GM18858 (cell line): ENCODE measurements around the gene GAREM2.
"Not testable (repeated sequence)": the region's sequence is repeated elsewhere in the genome, so short reads cannot be mapped to it uniquely, and the experiment has no call there.

Experiments
- ATAC-seq: cut with Tn5 transposase; IDR thresholded peaks from one replicate; pipeline ENCODE4 v1.9.1; 2021; ENCODE audit not compliant: unreplicated experiment

The GAREM2 gene

GRCh38 chr2:26172871-26173775 is at the start of gene GAREM2:
Gene GAREM2, plus strand, starts transcription at chr2:26173088. Its CDS starts 133 bp downstream, at chr2:26173221.
- ATAC-seq = no peak

GRCh38 chr2:26123426-26123825 is 49.5 kb upstream of the GAREM2 start:
- no peak for ATAC-seq

GRCh38 chr2:26126074-26126473 is 46.8 kb upstream of the GAREM2 start:
- ATAC-seq = no peak

GRCh38 chr2:26128176-26128575 is 44.7 kb upstream of the GAREM2 start:
- no peak for ATAC-seq

- no peak for ATAC-seq
These were observed 42.1 kb upstream of the GAREM2 start for GRCh38 chr2:26130763-26131162.

GRCh38 chr2:26136451-26136850 is 36.4 kb upstream of the GAREM2 start:
- no peak for ATAC-seq

- no peak for ATAC-seq
These were observed 33.4 kb upstream of the GAREM2 start for GRCh38 chr2:26139269-26140183.

GRCh38 chr2:26141145-26141769 is 31.6 kb upstream of the GAREM2 start:
- ATAC-seq = no peak

- ATAC-seq = no peak
These were observed 28.9 kb upstream of the GAREM2 start for GRCh38 chr2:26144031-26144430.

- ATAC-seq = no peak
These were observed 27.8 kb upstream of the GAREM2 start for GRCh38 chr2:26144953-26145680.

GRCh38 chr2:26148501-26148900 is 24.4 kb upstream of the GAREM2 start:
- ATAC-seq = no peak

- ATAC-seq = no peak
These were observed 22.6 kb upstream of the GAREM2 start for GRCh38 chr2:26150243-26150642.

GRCh38 chr2:26157580-26157979 is 15.3 kb upstream of the GAREM2 start:
- ATAC-seq = no peak

- ATAC-seq = no peak
These were observed 11.0 kb upstream of the GAREM2 start for GRCh38 chr2:26161926-26162325.

GRCh38 chr2:26162963-26163362 is 9.9 kb upstream of the GAREM2 start:
- no peak for ATAC-seq

GRCh38 chr2:26164231-26164630 is 8.7 kb upstream of the GAREM2 start:
- no peak for ATAC-seq

GRCh38 chr2:26164641-26165211 is 8.2 kb upstream of the GAREM2 start:
- no peak for ATAC-seq

GRCh38 chr2:26165403-26165802 is 7.5 kb upstream of the GAREM2 start:
- ATAC-seq = no peak

- not testable (repeated sequence) for ATAC-seq
These were observed 6.3 kb upstream of the GAREM2 start for GRCh38 chr2:26166541-26166940.

- ATAC-seq = no peak
These were observed 4.1 kb upstream of the GAREM2 start for GRCh38 chr2:26168785-26169184.
